Ishikawa (cell line): Measurements from ENCODE around the gene HOMER1.
A peak's percentile ranks its signal among the peaks of the same experiment; 100 is the strongest.

Experiments used
- CEBPB ChIP-seq: IDR thresholded peaks from 2 replicates; pipeline ENCODE4 v1.6.1; 2012
- EP300 ChIP-seq: IDR thresholded peaks from 2 replicates; pipeline ENCODE4 v1.6.1; 2012; ENCODE audit warnings: borderline replicate concordance
- FOXM1 ChIP-seq: IDR thresholded peaks from 2 replicates; pipeline ENCODE4 v1.6.1; 2012; ENCODE audit warnings: low read depth, borderline replicate concordance
- MAX ChIP-seq: IDR thresholded peaks from 2 replicates; pipeline ENCODE4 v1.6.1; 2012
- TAF1 ChIP-seq: IDR thresholded peaks from 2 replicates; pipeline ENCODE4 v1.6.1; 2012; ENCODE audit warnings: low read depth, mild to moderate bottlenecking
- TCF12 ChIP-seq: IDR thresholded peaks from 2 replicates; pipeline ENCODE4 v1.6.1; 2012; ENCODE audit warnings: low read depth
- TEAD4 ChIP-seq: IDR thresholded peaks from 2 replicates; pipeline ENCODE4 v1.6.1; 2012
- USF1 ChIP-seq: IDR thresholded peaks from 2 replicates; pipeline ENCODE4 v1.6.1; 2012
- ZBTB7A ChIP-seq: IDR thresholded peaks from 2 replicates; pipeline ENCODE4 v1.6.1; 2012; ENCODE audit warnings: low read depth

- TF ChIP-seq MAX = no peak
- no peak for TF ChIP-seq ZBTB7A
- no peak for TF ChIP-seq USF1
- TF ChIP-seq TAF1 = no peak
- TF ChIP-seq EP300 = no peak
- TF ChIP-seq TCF12 = no peak
- no peak for TF ChIP-seq FOXM1
- no peak for TF ChIP-seq TEAD4
- TF ChIP-seq CEBPB = peak; percentile 46; the same call in 1 of the 2 replicates
Observed at GRCh38 chr5:79330071-79330470, 183.9 kb downstream of the HOMER1 start.
